HG03097 (cell line): ENCODE data around the gene SYNE3.

Experiments used
- ATAC-seq: cut with Tn5 transposase; IDR thresholded peaks from one replicate; pipeline ENCODE4 v1.9.1; 2021; ENCODE audit not compliant: unreplicated experiment, low FRiP score

Gene SYNE3

GRCh38 chr14:95477411-95478269, 38.8 kb downstream of the SYNE3 start:
- no peak for ATAC-seq

- no peak for ATAC-seq
These were observed 39.7 kb downstream of the SYNE3 start for GRCh38 chr14:95476747-95477146.

- ATAC-seq = no peak
These were observed 40.8 kb downstream of the SYNE3 start for GRCh38 chr14:95475540-95476240.

GRCh38 chr14:95474941-95475340, 41.5 kb downstream of the SYNE3 start:
- no peak for ATAC-seq

GRCh38 chr14:95474486-95474885, 42.0 kb downstream of the SYNE3 start:
- no peak for ATAC-seq

- no peak for ATAC-seq
These were observed 43.6 kb downstream of the SYNE3 start for GRCh38 chr14:95472819-95473251.

GRCh38 chr14:95471476-95471875, 45.0 kb downstream of the SYNE3 start:
- ATAC-seq = no peak

- ATAC-seq = no peak
These were observed 45.4 kb downstream of the SYNE3 start for GRCh38 chr14:95471016-95471415.

GRCh38 chr14:95469134-95469481, 47.3 kb downstream of the SYNE3 start:
- ATAC-seq = no peak

GRCh38 chr14:95468448-95469133, 47.9 kb downstream of the SYNE3 start:
- no peak for ATAC-seq

GRCh38 chr14:95467657-95468056, 48.8 kb downstream of the SYNE3 start:
- ATAC-seq = no peak

GRCh38 chr14:95467232-95467631, 49.2 kb downstream of the SYNE3 start:
- ATAC-seq = no peak
